SH-SY5Y (cell line): Measurements from ENCODE around the gene CLSTN2.

Experiments used
- GATA2 ChIP-seq: IDR thresholded peaks from 2 replicates; pipeline ENCODE4 v1.6.1; 2011; ENCODE audit warnings: mild to moderate bottlenecking, low read depth, low read length
- GATA3 ChIP-seq: IDR thresholded peaks from 2 replicates; pipeline ENCODE4 v1.6.1; 2011; ENCODE audit warnings: low read depth, mild to moderate bottlenecking, low read length, moderate library complexity

DNA sequence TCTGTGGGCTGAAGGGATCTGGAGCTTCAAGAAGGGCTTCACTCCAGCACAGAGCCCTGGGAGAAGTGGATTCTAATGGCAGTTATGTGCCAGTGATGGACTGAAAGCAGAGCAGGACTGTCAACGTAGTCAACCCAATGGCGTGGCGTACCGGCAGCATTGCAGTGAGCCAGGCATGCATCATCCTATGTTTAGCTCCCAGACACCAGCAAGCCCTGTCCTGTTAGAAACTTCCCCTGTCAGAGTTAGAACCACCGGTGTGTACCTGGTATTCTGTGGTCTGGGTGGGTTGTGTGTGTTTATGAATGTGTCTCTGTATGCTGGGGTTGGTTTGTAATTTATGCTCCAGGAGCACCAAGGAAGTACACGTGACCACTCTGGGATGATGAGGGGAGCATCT is 86.3 kb downstream of the CLSTN2 start:
- TF ChIP-seq GATA3 (no peak), GATA2 (no peak)
